Measurements from ENCODE around the gene ELMO3. TPM values are rescaled to one million over a fixed set of nuclear protein-coding genes. Genes with fewer than 3 reads are reported as not detected.

The ELMO3 gene
- under 1 TPM in 5 of 6 donors, not detected in 1; 0.14 to 0.48 (median 0.39) TPM for polyA plus RNA-seq (ENCODE audit: low read depth in 6 of 6)

- DNase-seq (no peak), ATAC-seq (ENCODE audit: low read depth in 2 of 2) (peak; percentile 52 to 71)
- H3K4me3 Mint-ChIP-seq, result peak within 1 kb of the TSS in 6 of 8 donors; percentile 22 to 71 (median 47)
- peaks cover 6 to 21% of the 10 kb centered on the region in 2 donors for H3K36me3 Mint-ChIP-seq
- peak within 1 kb of the TSS in 3 of 6 donors; percentile 38 to 84 (median 82) for H3K27ac Mint-ChIP-seq
- H3K9me3 Mint-ChIP-seq, result no peaks in the 10 kb centered on the region
- no peaks in the 10 kb centered on the region for H3K27me3 Mint-ChIP-seq
- H3K4me1 Mint-ChIP-seq, result peaks cover 24 to 32% (median 25%) of the 10 kb centered on the region in 3 donors
Measured at GRCh38 chr16:67199011-67199807, at the start of gene ELMO3. TSS of gene ELMO3 (plus strand) at chr16:67199131. CDS start at chr16:67199327, 196 bp downstream.

GRCh38 chr16:67149276-67150046, 49.5 kb upstream of the ELMO3 start:
- Mint-ChIP-seq H3K27ac (no peak overlapping the region), H3K27me3 (peaks cover 10 to 44% (median 29%) of the 10 kb centered on the region in 3 donors), H3K4me3 (peak overlapping the region in 6 of 8 donors; percentile 10 to 50 (median 32)), H3K9me3 (no peaks in the 10 kb centered on the region), H3K4me1 (peaks cover 18 to 27% (median 21%) of the 10 kb centered on the region in 3 donors), H3K36me3 (peaks cover 32 to 41% of the 10 kb centered on the region in 2 donors)
- ATAC-seq (ENCODE audit: low read depth in 2 of 2) (no peak), DNase-seq (no peak)

- Mint-ChIP-seq H3K4me1 (peaks cover 21 to 27% (median 23%) of the 10 kb centered on the region in 3 donors), H3K9me3 (no peaks in the 10 kb centered on the region), H3K27ac (no peak overlapping the region), H3K27me3 (peaks cover 10 to 47% (median 29%) of the 10 kb centered on the region in 3 donors), H3K4me3 (peak overlapping the region in 2 of 8 donors; percentile 60 to 74), H3K36me3 (peaks cover 28 to 34% of the 10 kb centered on the region in 2 donors)
- peak; percentile 50 to 56 for ATAC-seq (ENCODE audit: low read depth in 2 of 2)
- DNase-seq, result no peak
Measured at GRCh38 chr16:67150047-67150832, 48.7 kb upstream of the ELMO3 start.

- DNase-seq, result no peak
- Mint-ChIP-seq H3K27me3 (peaks cover 10 to 49% (median 29%) of the 10 kb centered on the region in 3 donors), H3K4me1 (peaks cover 27 to 28% (median 27%) of the 10 kb centered on the region in 3 donors)
Measured at GRCh38 chr16:67150833-67151396, 48.0 kb upstream of the ELMO3 start, which contains the start of gene B3GNT9. TSS of gene B3GNT9 (minus strand) at chr16:67150998. CDS start at chr16:67150485, 513 bp downstream.

GRCh38 chr16:67151431-67152097, 47.4 kb upstream of the ELMO3 start:
- peaks cover 33 to 34% (median 33%) of the 10 kb centered on the region in 3 donors for H3K4me1 Mint-ChIP-seq
- DNase-seq (no peak), ATAC-seq (ENCODE audit: low read depth in 2 of 2) (no peak)
- H3K4me3 Mint-ChIP-seq, result peak overlapping the region in 6 of 8 donors; percentile 27 to 74 (median 71)
- peaks cover 20% of the 10 kb centered on the region in 2 donors for H3K36me3 Mint-ChIP-seq
- no peak overlapping the region for H3K27ac Mint-ChIP-seq
- no peaks in the 10 kb centered on the region for H3K9me3 Mint-ChIP-seq
- peaks cover 10 to 49% (median 29%) of the 10 kb centered on the region in 3 donors for H3K27me3 Mint-ChIP-seq

More at GRCh38 chr16:67150833-67151396, 48.0 kb upstream of the ELMO3 start, which contains the start of gene B3GNT9:
- no peak for ATAC-seq (ENCODE audit: low read depth in 2 of 2)
- Mint-ChIP-seq H3K36me3 (peaks cover 26 to 27% of the 10 kb centered on the region in 2 donors), H3K27ac (peak within 1 kb of the TSS in 1 of 6 donors; percentile 24), H3K9me3 (no peaks in the 10 kb centered on the region), H3K4me3 (peak within 1 kb of the TSS; percentile 27 to 74 (median 71))

- no peak for DNase-seq
- no peak for ATAC-seq (ENCODE audit: low read depth in 2 of 2)
- no peak overlapping the region for H3K27ac Mint-ChIP-seq
- no peaks in the 10 kb centered on the region for H3K36me3 Mint-ChIP-seq
- peaks cover 0 to 27% (median 6%) of the 10 kb centered on the region in 3 donors for H3K27me3 Mint-ChIP-seq
- H3K4me1 Mint-ChIP-seq, result peaks cover 44 to 58% (median 50%) of the 10 kb centered on the region in 3 donors
- H3K4me3 Mint-ChIP-seq, result peak overlapping the region in 6 of 8 donors; percentile 21 to 71 (median 64)
- H3K9me3 Mint-ChIP-seq, result no peaks in the 10 kb centered on the region
Measured at GRCh38 chr16:67154578-67155294, 44.2 kb upstream of the ELMO3 start.

GRCh38 chr16:67155295-67156142, 43.4 kb upstream of the ELMO3 start:
- Mint-ChIP-seq H3K36me3 (no peaks in the 10 kb centered on the region), H3K27me3 (peaks cover 0 to 27% (median 6%) of the 10 kb centered on the region in 3 donors), H3K9me3 (no peaks in the 10 kb centered on the region), H3K27ac (peak overlapping the region in 1 of 6 donors; percentile 70), H3K4me3 (peak overlapping the region in 6 of 8 donors; percentile 47 to 71 (median 64)), H3K4me1 (peaks cover 44 to 64% (median 56%) of the 10 kb centered on the region in 3 donors)
- DNase-seq (peak; percentile 79), ATAC-seq (ENCODE audit: low read depth in 2 of 2) (peak; percentile 29 to 42)

- Mint-ChIP-seq H3K27me3 (peaks cover 2 to 27% (median 3%) of the 10 kb centered on the region in 3 donors), H3K36me3 (no peaks in the 10 kb centered on the region), H3K9me3 (peaks cover 0 to 2% (median 0%) of the 10 kb centered on the region in 7 donors), H3K27ac (peak overlapping the region in 3 of 6 donors; percentile 8 to 70 (median 69)), H3K4me1 (peaks cover 39 to 67% (median 59%) of the 10 kb centered on the region in 3 donors), H3K4me3 (peak overlapping the region in 2 of 8 donors; percentile 34 to 55)
- DNase-seq (no peak), ATAC-seq (ENCODE audit: low read depth in 2 of 2) (no peak)
Measured at GRCh38 chr16:67156143-67156844, 42.6 kb upstream of the ELMO3 start.

GRCh38 chr16:67157106-67157748, 41.7 kb upstream of the ELMO3 start:
- Mint-ChIP-seq H3K4me1 (peaks cover 35 to 67% (median 63%) of the 10 kb centered on the region in 3 donors), H3K27me3 (peaks cover 2 to 28% (median 5%) of the 10 kb centered on the region in 3 donors), H3K36me3 (no peaks in the 10 kb centered on the region), H3K9me3 (peaks cover 0 to 2% (median 0%) of the 10 kb centered on the region in 7 donors), H3K4me3 (peak overlapping the region in 5 of 8 donors; percentile 34 to 94 (median 48)), H3K27ac (peak overlapping the region; percentile 52 to 98 (median 77))
- ATAC-seq (ENCODE audit: low read depth in 2 of 2) (no peak), DNase-seq (no peak)
